BJ (cell line): ENCODE results near the gene C20orf204. TPM values are rescaled to one million over a fixed set of nuclear protein-coding genes. Genes with fewer than 3 reads are reported as not detected.
"Not testable (repeated sequence)": the region's sequence is repeated elsewhere in the genome, so short reads cannot be mapped to it uniquely, and the experiment has no call there.

Experiments used
- CTCF ChIA-PET: fragments of 350-600 bp; formaldehyde crosslinking; extraction: SDS; loops from one replicate; lab custom pipeline; 2021; ENCODE audit warnings: antibody characterized with exemption, inconsistent platforms; lab: Yijun Ruan, JAX
- POLR2A ChIA-PET: fragments of 300-600 bp; sonication (Branson Sonifier 250); formaldehyde crosslinking; extraction: SDS; loops from one replicate; lab custom pipeline; 2021; ENCODE audit warnings: antibody characterized with exemption; lab: Charles Lee
- DNase-seq: peaks from one replicate; pipeline ENCODE4 v3.0.0-alpha.2; 2011; ENCODE audit warnings: low read depth
- H3K27me3 ChIP-seq: 2 replicates; pipeline ENCODE4 v1.6.0; 2011; ENCODE audit warnings: low read length; ENCODE audit not compliant: control insufficient read depth, insufficient read depth
- H3K36me3 ChIP-seq: 2 replicates; pipeline ENCODE4 v1.5.1; 2011; ENCODE audit warnings: low read length; ENCODE audit not compliant: control insufficient read depth, insufficient read depth
- H3K4me3 ChIP-seq: 2 replicates; pipeline ENCODE4 v1.5.1; 2011; ENCODE audit warnings: low read depth, mild to moderate bottlenecking, control low read depth, low read length
- CTCF ChIP-seq: IDR thresholded peaks from 2 replicates; pipeline ENCODE4 v1.5.1; 2011; ENCODE audit warnings: low read depth, mild to moderate bottlenecking, control low read depth, inconsistent platforms, low read length, moderate library complexity; ENCODE audit not compliant: insufficient read depth
- polyA plus RNA-seq: library from polyadenylated mRNA; depleted of rRNA; stranded (reverse); fragments of >200 nt; gene quantifications from 2 replicates; pipeline ENCODE4 v1.2.3, GENCODE V29; 2011; rRNA removed
- small RNA-seq: library from RNA; depleted of rRNA; stranded (forward); fragments of <200 nt; gene quantifications from one replicate; pipeline ENCODE3, GENCODE V24; 2012; ENCODE audit warnings: low replicate concordance, low read depth; ENCODE audit not compliant: insufficient read length

The C20orf204 gene
- polyA plus RNA-seq, 1 experiment = 0.05 TPM

GRCh38 chr20:64084685-64085152 lies 48.7 kb downstream of the C20orf204 start:
- Histone ChIP-seq H3K36me3 (no peaks in the 10 kb centered on the region), H3K4me3 (no peak overlapping the region), H3K27me3 (peaks cover 24% of the 10 kb centered on the region)
- DNase-seq = no peak
- ChIA-PET POLR2A (no interaction called here), CTCF (interaction anchor here (0.6 to 6.4 kb wide), 7 partner anchors 11 to 840 kb away, joined by 3 to 49 read pairs (median 4); no protein-coding TSS in a partner anchor)
- no peak for TF ChIP-seq CTCF

GRCh38 chr20:64086801-64087200 lies 50.8 kb downstream of the C20orf204 start:
- no peak for TF ChIP-seq CTCF
- no peak for DNase-seq
- Histone ChIP-seq H3K27me3 (peaks cover 26% of the 10 kb centered on the region), H3K36me3 (no peaks in the 10 kb centered on the region), H3K4me3 (no peak overlapping the region)
- ChIA-PET POLR2A (no interaction called here), CTCF (interaction anchor here (0.6 to 2.2 kb wide), 2 partner anchors 34 to 47 kb away, joined by 3 to 9 read pairs; no protein-coding TSS in a partner anchor)

GRCh38 chr20:64087226-64087825 lies 51.3 kb downstream of the C20orf204 start:
- peaks cover 25% of the 10 kb centered on the region for H3K27me3 ChIP-seq
- CTCF ChIA-PET = interaction anchor here (0.6 to 2.2 kb wide), 2 partner anchors 33 to 48 kb away, joined by 3 to 9 read pairs; no protein-coding TSS in a partner anchor
- DNase-seq, H3K36me3 ChIP-seq, POLR2A ChIA-PET, H3K4me3 ChIP-seq: not testable (repeated sequence)

- DNase-seq, CTCF ChIA-PET, H3K4me3 ChIP-seq, POLR2A ChIA-PET, H3K36me3 ChIP-seq: not testable (repeated sequence)
- H3K27me3 ChIP-seq = peaks cover 27% of the 10 kb centered on the region
These were observed 52.6 kb downstream of the C20orf204 start for GRCh38 chr20:64088586-64088985.

Small RNA genes within 50 kb of the gene (small RNA-seq; reads per million reads assigned to genes)
- gene AL355803.1 (not detected), gene MIR6813 (0.63 reads per million)

Other genes with a start within 250 kb of the C20orf204 start
- gene ZBTB46, start 204.9 kb upstream of the C20orf204 start, polyA plus RNA-seq = 0.13 and 0.32 TPM in 2 replicates
- not detected in 2 replicates for gene ABHD16B, start 174.7 kb upstream of the C20orf204 start, polyA plus RNA-seq
- 243 and 288 TPM in 2 replicates for gene TPD52L2, start 170.9 kb upstream of the C20orf204 start, polyA plus RNA-seq
- gene DNAJC5, start 141.1 kb upstream of the C20orf204 start, polyA plus RNA-seq = 33.7 and 45.6 TPM in 2 replicates
- gene UCKL1, start 79.8 kb upstream of the C20orf204 start, polyA plus RNA-seq = 24.0 and 40.1 TPM in 2 replicates
- 4.6 and 6.0 TPM in 2 replicates for gene ZNF512B, start 66.3 kb upstream of the C20orf204 start, polyA plus RNA-seq
- 0.88 and 1.4 TPM in 2 replicates for gene SAMD10, start 56.5 kb upstream of the C20orf204 start, polyA plus RNA-seq
- 37.9 and 52.3 TPM in 2 replicates for gene PRPF6, start 55.0 kb upstream of the C20orf204 start, polyA plus RNA-seq
- gene SOX18, start 13.5 kb downstream of the C20orf204 start, polyA plus RNA-seq = not detected in 2 replicates
- gene TCEA2, start 27.0 kb downstream of the C20orf204 start, polyA plus RNA-seq = 17.3 and 34.2 TPM in 2 replicates
- 12.1 and 14.5 TPM in 2 replicates for gene RGS19, start 43.3 kb downstream of the C20orf204 start, polyA plus RNA-seq
- gene OPRL1, start 43.9 kb downstream of the C20orf204 start, polyA plus RNA-seq = 0.66 and 0.97 TPM in 2 replicates
- gene LKAAEAR1, start 48.2 kb downstream of the C20orf204 start, polyA plus RNA-seq = not detected in 2 replicates
- gene NPBWR2, start 71.4 kb downstream of the C20orf204 start, polyA plus RNA-seq = not detected in 2 replicates
- not detected in 2 replicates for gene MYT1, start 128.3 kb downstream of the C20orf204 start, polyA plus RNA-seq
- 34.4 and 36.1 TPM in 2 replicates for gene PCMTD2, start 219.6 kb downstream of the C20orf204 start, polyA plus RNA-seq